DOHH2 (cell line): ENCODE measurements around the gene BTBD16.

Experiments
- H3F3A ChIP-seq: fragments of 200-600 bp; sonication (generic), shearing (Covaris generic); 2 replicates; pipeline ENCODE4 v1.6.0; 2016; ENCODE audit warnings: antibody characterized with exemption, mild to moderate bottlenecking; ENCODE audit not compliant: control insufficient read depth, insufficient read depth
- H3K27ac ChIP-seq: fragments of 200-600 bp; sonication (generic); 2 replicates; pipeline ENCODE4 v1.5.1; 2014; ENCODE audit warnings: low read depth, mild to moderate bottlenecking, low read length, moderate library complexity
- H3K27me3 ChIP-seq: fragments of 200-600 bp; sonication (generic); 2 replicates; pipeline ENCODE4 v1.6.1; 2014; ENCODE audit warnings: mild to moderate bottlenecking, low read length, mixed read lengths; ENCODE audit not compliant: control insufficient read depth
- H3K36me3 ChIP-seq: fragments of 200-600 bp; sonication (generic); 2 replicates; pipeline ENCODE4 v1.6.1; 2014; ENCODE audit warnings: mild to moderate bottlenecking, low read length, moderate library complexity, mixed read lengths; ENCODE audit not compliant: control insufficient read depth
- H3K4me1 ChIP-seq: fragments of 200-600 bp; sonication (generic); 2 replicates; pipeline ENCODE4 v1.6.1; 2014; ENCODE audit warnings: mild to moderate bottlenecking, low read length, mixed read lengths; ENCODE audit not compliant: control insufficient read depth
- H3K4me2 ChIP-seq: fragments of 200-600 bp; sonication (generic); 2 replicates; pipeline ENCODE4 v1.6.0; 2014; ENCODE audit warnings: mild to moderate bottlenecking, low read length, moderate library complexity
- H3K4me3 ChIP-seq: fragments of 200-600 bp; sonication (generic); 2 replicates; pipeline ENCODE4 v1.5.1; 2014; ENCODE audit warnings: mild to moderate bottlenecking, low read length, mixed read lengths
- H3K79me2 ChIP-seq: fragments of 200-600 bp; sonication (generic); 2 replicates; pipeline ENCODE4 v1.6.1; 2014; ENCODE audit warnings: mild to moderate bottlenecking, low read length, mixed read lengths; ENCODE audit not compliant: control insufficient read depth
- H3K9me2 ChIP-seq: fragments of 200-600 bp; sonication (generic); replicated peaks from 2 replicates; pipeline ENCODE4 v1.6.1; 2014; ENCODE audit warnings: mild to moderate bottlenecking, low read length, mixed read lengths; ENCODE audit not compliant: control insufficient read depth
- H3K9me3 ChIP-seq: fragments of 200-600 bp; sonication (generic); 2 replicates; pipeline ENCODE4 v1.6.1; 2014; ENCODE audit warnings: antibody characterized with exemption, low read length, mixed read lengths; ENCODE audit not compliant: control insufficient read depth, insufficient read depth
- H4K20me1 ChIP-seq: fragments of 200-600 bp; sonication (generic); 2 replicates; pipeline ENCODE4 v1.6.0; 2014; ENCODE audit warnings: low read depth, mild to moderate bottlenecking, antibody characterized with exemption, low read length, moderate library complexity; ENCODE audit not compliant: control insufficient read depth, insufficient read depth
- EZH2phosphoT487 ChIP-seq: fragments of 200-600 bp; sonication (generic); IDR thresholded peaks from 2 replicates; pipeline ENCODE4 v1.6.1; 2017; ENCODE audit warnings: borderline replicate concordance, mild to moderate bottlenecking, antibody characterized with exemption, low read length, moderate library complexity, mixed read lengths
- TF ChIP-seq, protein P1 (sequence below): fragments of 200-600 bp; sonication (generic); IDR thresholded peaks from one replicate; pipeline ENCODE4 v1.5.1; 2014; ENCODE audit warnings: antibody characterized with exemption, mild to moderate bottlenecking, low read depth, low read length; ENCODE audit not compliant: poor library complexity, severe bottlenecking

Gene BTBD16

DNA sequence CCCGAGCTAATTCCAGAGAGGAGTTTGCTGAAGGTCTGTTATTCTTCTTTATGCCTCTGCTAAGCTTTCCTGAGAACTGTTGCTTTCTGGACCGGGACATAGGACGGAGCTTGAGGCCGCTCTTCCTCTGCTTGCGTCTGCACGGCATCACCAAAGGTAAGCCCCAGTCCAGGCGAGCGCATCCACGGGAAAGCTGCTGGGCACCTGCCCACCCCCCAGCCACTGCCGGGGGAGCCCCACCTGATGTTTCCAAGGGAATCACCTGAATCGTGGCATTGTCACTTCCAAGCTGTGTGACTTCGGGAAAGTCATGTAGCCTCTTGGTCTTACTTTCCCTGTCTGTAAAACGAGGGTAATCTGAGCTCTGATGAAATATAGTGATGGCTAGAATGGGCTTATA is 58.3 kb downstream of the BTBD16 start:
- H3K27me3 ChIP-seq, result peaks cover 25% of the 10 kb centered on the region
- no peaks in the 10 kb centered on the region for H3F3A ChIP-seq
- no peak overlapping the region for H3K27ac ChIP-seq
- H3K79me2 ChIP-seq, result no peaks in the 10 kb centered on the region
- TF ChIP-seq EZH2phosphoT487, result no peak
- TF ChIP-seq, protein P1, sequence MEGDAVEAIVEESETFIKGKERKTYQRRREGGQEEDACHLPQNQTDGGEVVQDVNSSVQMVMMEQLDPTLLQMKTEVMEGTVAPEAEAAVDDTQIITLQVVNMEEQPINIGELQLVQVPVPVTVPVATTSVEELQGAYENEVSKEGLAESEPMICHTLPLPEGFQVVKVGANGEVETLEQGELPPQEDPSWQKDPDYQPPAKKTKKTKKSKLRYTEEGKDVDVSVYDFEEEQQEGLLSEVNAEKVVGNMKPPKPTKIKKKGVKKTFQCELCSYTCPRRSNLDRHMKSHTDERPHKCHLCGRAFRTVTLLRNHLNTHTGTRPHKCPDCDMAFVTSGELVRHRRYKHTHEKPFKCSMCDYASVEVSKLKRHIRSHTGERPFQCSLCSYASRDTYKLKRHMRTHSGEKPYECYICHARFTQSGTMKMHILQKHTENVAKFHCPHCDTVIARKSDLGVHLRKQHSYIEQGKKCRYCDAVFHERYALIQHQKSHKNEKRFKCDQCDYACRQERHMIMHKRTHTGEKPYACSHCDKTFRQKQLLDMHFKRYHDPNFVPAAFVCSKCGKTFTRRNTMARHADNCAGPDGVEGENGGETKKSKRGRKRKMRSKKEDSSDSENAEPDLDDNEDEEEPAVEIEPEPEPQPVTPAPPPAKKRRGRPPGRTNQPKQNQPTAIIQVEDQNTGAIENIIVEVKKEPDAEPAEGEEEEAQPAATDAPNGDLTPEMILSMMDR, result no peak
- H4K20me1 ChIP-seq, result no peaks in the 10 kb centered on the region
- H3K4me2 ChIP-seq, result no peak overlapping the region
- H3K4me1 ChIP-seq, result peaks cover 9% of the 10 kb centered on the region
- H3K36me3 ChIP-seq, result no peaks in the 10 kb centered on the region
- no peaks in the 10 kb centered on the region for H3K9me3 ChIP-seq
- no peak overlapping the region for H3K4me3 ChIP-seq
- H3K9me2 ChIP-seq, result no peaks in the 10 kb centered on the region; the same call in 1 of the 2 replicates

DNA sequence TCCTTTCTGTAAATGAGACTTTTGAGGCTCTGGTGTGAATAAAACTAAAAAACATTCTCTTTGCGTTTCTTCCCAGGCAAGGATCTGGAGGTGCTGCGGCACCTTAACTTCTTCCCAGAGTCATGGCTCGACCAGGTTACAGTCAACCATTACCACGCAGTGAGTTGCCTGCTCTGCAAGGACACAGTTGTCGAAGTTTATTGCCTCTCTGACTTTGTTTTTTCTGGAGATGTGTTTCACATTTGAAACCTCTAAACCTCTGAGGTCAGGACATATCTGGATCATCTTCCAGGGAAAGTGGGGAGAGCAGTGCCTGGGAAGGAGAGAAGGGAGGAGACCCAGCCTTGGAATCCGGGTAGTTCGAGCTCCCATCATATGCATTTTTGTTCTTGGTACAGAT is 60.0 kb downstream of the BTBD16 start:
- Histone ChIP-seq H3K4me3 (no peak overlapping the region), H3K27me3 (peaks cover 28% of the 10 kb centered on the region), H4K20me1 (no peaks in the 10 kb centered on the region), H3K27ac (no peak overlapping the region), H3K9me2 (no peaks in the 10 kb centered on the region; the same call in 1 of the 2 replicates), H3K79me2 (no peaks in the 10 kb centered on the region), H3K9me3 (no peaks in the 10 kb centered on the region), H3K4me1 (peaks cover 8% of the 10 kb centered on the region), H3F3A (no peaks in the 10 kb centered on the region), H3K4me2 (no peak overlapping the region), H3K36me3 (no peaks in the 10 kb centered on the region)
- TF ChIP-seq, protein P1, result no peak
- TF ChIP-seq EZH2phosphoT487, result no peak

DNA sequence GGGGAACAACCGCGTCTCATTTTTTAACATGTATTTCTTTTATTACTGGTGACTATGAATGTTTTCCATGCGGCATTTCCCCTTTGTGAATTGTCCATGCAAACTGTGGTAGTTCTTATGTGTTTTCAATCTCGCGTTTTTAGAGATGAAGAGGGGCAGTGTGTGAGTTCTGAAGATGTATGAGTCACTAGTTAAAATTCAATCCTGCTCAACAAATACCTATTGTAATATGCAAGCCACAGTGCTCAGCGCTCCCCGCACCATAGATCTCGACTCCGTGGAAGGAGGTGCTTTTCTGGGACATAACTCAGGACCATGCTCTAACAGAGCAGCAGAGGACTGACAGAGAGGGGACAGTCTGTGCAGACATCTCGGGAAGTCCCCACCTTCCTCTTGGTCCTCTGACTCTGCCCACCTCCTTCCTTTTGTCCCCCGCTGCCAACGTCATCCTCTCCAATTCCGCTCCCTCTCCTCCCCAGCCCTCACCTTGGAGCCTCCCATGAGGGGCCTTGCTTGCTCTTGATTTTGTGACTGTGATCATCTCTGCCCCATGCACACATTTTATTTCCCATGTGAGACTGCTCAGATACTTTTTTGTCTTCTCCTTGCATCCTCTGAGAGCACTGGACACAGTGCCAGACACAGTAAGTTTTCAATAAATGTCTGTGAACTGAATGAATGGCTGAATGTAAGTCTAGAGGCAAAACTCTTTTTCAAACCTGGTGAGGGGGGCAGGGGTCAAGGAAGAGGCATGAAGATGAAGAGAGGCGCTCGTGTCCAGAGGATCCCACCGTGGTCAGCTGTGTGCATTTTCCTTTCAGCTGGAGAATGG is 60.7 kb downstream of the BTBD16 start:
- H3K27ac ChIP-seq, result no peak overlapping the region
- no peak overlapping the region for H3K4me2 ChIP-seq
- TF ChIP-seq EZH2phosphoT487, result no peak
- TF ChIP-seq, protein P1, result no peak
- no peaks in the 10 kb centered on the region for H3K79me2 ChIP-seq
- no peaks in the 10 kb centered on the region for H3F3A ChIP-seq
- H3K4me1 ChIP-seq, result peaks cover under 1% of the 10 kb centered on the region
- no peaks in the 10 kb centered on the region for H3K9me3 ChIP-seq
- no peaks in the 10 kb centered on the region for H3K36me3 ChIP-seq
- H3K4me3 ChIP-seq, result no peak overlapping the region
- no peaks in the 10 kb centered on the region; the same call in 1 of the 2 replicates for H3K9me2 ChIP-seq
- no peaks in the 10 kb centered on the region for H4K20me1 ChIP-seq
- H3K27me3 ChIP-seq, result peaks cover 28% of the 10 kb centered on the region
